Sigmoid colon (tissue), 4 donors: ENCODE data around the gene HERC3.

Source experiments
- EP300 ChIP-seq, 4 donors: sonication (generic); formaldehyde crosslinking; IDR thresholded peaks; one replicate each; pipeline ENCODE4 v1.6.1; 2017; ENCODE audit warnings: antibody characterized with exemption in 4 of 4
- POLR2A ChIP-seq, 2 donors: fragments of 450-650 bp; IDR thresholded peaks; one replicate each; pipeline ENCODE4 v1.6.1; 2016; ENCODE audit warnings: antibody characterized with exemption in 2 of 2, mild to moderate bottlenecking in 2 of 2, moderate library complexity in 2 of 2
- TF ChIP-seq, protein P1 (sequence below), 4 experiments: fragments of 450-650 bp in 3 of 4; fragments of 200-600 bp in 1 of 4; IDR thresholded peaks; one replicate each; pipeline ENCODE4 v1.5.1; 2016 to 2019; ENCODE audit warnings: antibody characterized with exemption in 4 of 4, mild to moderate bottlenecking in 3 of 4, moderate library complexity in 2 of 4

DNA sequence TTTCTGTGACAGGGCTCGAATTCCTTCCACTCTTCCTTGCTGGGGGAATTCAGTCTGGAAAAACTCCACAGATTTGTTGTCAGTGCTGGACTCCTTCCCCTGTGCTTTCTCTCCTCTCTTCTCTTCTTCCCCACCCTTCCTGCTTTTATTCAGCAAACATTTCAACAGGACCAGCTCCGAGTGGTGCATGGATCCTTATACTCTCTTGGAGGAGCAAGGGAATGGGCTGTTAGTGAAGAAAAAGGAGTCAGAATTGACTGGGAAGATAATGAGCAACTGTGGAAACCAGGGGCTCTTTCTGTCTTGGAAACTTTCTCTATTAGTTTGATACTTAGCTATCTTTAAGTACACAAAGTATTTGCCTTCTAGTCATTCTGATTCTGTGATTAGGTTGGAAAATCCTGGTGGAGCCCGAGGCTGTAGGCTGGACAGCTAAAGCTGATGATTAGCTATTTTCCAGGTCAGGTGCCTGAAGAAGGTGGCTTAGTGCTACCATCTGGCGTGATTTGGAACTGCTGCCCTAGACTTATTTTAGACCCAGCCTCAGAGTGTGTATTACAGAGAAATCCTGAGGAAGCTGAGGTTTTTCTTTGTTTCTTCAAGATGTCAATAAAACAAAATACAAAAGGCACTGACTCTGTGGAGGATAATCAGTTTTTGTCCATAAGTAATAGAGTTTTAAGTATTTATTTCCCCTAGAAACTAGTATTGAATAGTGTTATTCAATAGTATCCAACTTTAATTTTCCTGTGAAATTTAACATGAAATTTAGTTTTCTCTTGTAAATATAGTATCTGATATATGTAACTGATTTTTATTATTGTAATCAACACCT is 67.0 kb downstream of the HERC3 start:
- TF ChIP-seq, protein P1, sequence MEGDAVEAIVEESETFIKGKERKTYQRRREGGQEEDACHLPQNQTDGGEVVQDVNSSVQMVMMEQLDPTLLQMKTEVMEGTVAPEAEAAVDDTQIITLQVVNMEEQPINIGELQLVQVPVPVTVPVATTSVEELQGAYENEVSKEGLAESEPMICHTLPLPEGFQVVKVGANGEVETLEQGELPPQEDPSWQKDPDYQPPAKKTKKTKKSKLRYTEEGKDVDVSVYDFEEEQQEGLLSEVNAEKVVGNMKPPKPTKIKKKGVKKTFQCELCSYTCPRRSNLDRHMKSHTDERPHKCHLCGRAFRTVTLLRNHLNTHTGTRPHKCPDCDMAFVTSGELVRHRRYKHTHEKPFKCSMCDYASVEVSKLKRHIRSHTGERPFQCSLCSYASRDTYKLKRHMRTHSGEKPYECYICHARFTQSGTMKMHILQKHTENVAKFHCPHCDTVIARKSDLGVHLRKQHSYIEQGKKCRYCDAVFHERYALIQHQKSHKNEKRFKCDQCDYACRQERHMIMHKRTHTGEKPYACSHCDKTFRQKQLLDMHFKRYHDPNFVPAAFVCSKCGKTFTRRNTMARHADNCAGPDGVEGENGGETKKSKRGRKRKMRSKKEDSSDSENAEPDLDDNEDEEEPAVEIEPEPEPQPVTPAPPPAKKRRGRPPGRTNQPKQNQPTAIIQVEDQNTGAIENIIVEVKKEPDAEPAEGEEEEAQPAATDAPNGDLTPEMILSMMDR (IDR thresholded peaks at IDR 0.05) = peak; percentile 50 to 83 (median 76)
- TF ChIP-seq EP300 (IDR thresholded peaks at IDR 0.05) (no peak), POLR2A (IDR thresholded peaks at IDR 0.05) (no peak)
